Psoas muscle (tissue), 8 donors: ENCODE measurements around the gene RPS15. TPM values are rescaled to one million over a fixed set of nuclear protein-coding genes. Genes with fewer than 3 reads are reported as not detected.

ENCODE experiments used
- ATAC-seq, 4 donors: fragments of 200-7000 bp; cut with Tn5 transposase; one replicate each; pipeline ENCODE4 v1.9.1; 2020; ENCODE audit warnings: moderate library complexity in 3 of 4, mild to moderate bottlenecking in 2 of 4
- DNase-seq, 2 donors: peaks; one replicate each; pipeline ENCODE4 v3.0.0-alpha.2; 2020
- H3K27ac ChIP-seq: fragments of 200-600 bp; one replicate; pipeline ENCODE4 v1.8.0; 2022
- H3K27me3 ChIP-seq, 3 donors: fragments of 200-600 bp in 1 of 3; one replicate each; pipeline versions ENCODE4 v1.6.1 to v1.8.0; 2013 to 2022; ENCODE audit warnings: low read length in 2 of 3, mild to moderate bottlenecking in 2 of 3, moderate library complexity in 1 of 3; ENCODE audit not compliant: insufficient read depth in 3 of 3
- H3K36me3 ChIP-seq, 2 donors: fragments of 200-600 bp in 1 of 2; one replicate each; pipeline versions ENCODE4 v1.6.1 to v1.8.0; 2013 to 2022; ENCODE audit warnings: low read depth in 1 of 2, mild to moderate bottlenecking in 1 of 2, moderate library complexity in 1 of 2; ENCODE audit not compliant: insufficient read depth in 1 of 2
- H3K4me1 ChIP-seq: fragments of 200-600 bp; one replicate; pipeline ENCODE4 v1.8.0; 2022
- H3K4me3 ChIP-seq: fragments of 200-600 bp; one replicate; pipeline ENCODE4 v1.8.0; 2022; ENCODE audit warnings: mild to moderate bottlenecking
- H3K9me3 ChIP-seq: fragments of 200-600 bp; one replicate; pipeline ENCODE4 v1.8.0; 2022
- WGBS, 3 donors: extraction: QIAGEN DNeasy Blood & Tissue Kit; methylation state at CpG; one replicate each; pipeline versions ENCODE4 v1.1.6 to v1.1.7; 2013; 5-methylcytosine and 5-hydroxymethylcytosine counted together
- intact Hi-C, 2 donors: fragments of 100-400 bp; cut with DNase I; formaldehyde crosslinking; loops; one replicate each; pipeline versions ENCODE4 v1.11.0 to v1.14.2; 2022
- polyA plus RNA-seq, 3 donors: library from polyadenylated mRNA; stranded (reverse); fragments of 200-250 nt; gene quantifications; one replicate each; pipeline ENCODE4 v1.2.3, GENCODE V29; 2013
- total RNA-seq, 4 donors: library from RNA; stranded (reverse); fragmentation: NEBNext Ultra II Directional in 2 of 4; extraction: Animal tissue kit (Norgen Biotek cat#: 25700) in 2 of 4; gene quantifications; one replicate each; pipeline versions ENCODE4 v1.2.1 to v1.2.4, GENCODE V29; 2021 to 2023
- TF ChIP-seq, protein P1 (sequence below): fragments of 200-600 bp; IDR thresholded peaks from one replicate; pipeline ENCODE4 v1.8.0; 2022; ENCODE audit warnings: antibody characterized with exemption
- donor health status: healthy with polysubstance abuse.
- donor health status: DM: no; HTN: no; CAD: no; lungs with moderate emphysema.
- donor health status: Bipolar disorder and iron deficiency.
- donor health status: healthy.
- donor health status: DM: yes; HTN: yes; CAD: no.
- donor health status: DM: no; HTN: no; CAD: no.
- donor health status: DM: no; HTN: no; CAD: no.
- donor health status: DM: yes; HTN: yes; CAD: no.

RPS15 gene
- total and polyA plus RNA-seq, 7 donors: 697 to 4,077 (median 992) TPM

DNA sequence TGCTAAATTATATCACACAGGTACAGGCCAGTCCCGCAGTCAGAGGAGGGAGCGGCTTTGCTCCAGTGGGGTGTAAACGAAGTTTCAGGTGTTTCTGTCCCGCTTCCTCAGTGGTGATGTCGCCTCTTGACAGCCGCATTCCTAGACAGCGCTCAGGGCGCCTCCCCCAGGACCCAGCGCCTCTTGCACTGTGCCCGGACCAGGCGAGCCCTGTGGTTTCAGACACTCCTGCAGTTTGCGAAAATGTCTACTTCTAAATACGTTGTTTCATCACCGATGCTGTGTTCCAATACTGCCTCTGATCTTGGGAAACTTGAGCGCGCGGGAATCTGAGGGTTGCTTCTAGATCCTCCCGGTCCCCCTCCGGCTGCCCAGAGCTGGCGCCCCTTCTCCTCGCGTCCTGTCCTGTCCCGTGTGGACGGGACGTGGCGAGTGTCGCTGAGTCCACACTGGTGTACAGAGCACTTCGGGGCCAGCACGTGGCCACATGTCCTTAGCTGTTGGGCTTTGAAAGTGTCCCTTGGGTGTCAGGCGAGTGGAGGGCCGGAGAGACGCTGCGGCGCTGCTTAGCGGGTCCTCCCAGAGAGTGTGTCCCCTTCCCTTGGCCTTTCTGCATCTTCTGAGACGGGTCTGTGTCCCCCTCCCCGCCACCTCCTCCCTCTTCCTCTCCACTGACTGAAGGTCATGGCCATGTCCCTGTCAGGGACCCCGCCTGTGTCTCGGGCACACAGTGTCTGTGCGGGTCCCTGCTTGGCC, 14.6 kb upstream of the RPS15 start:
- Histone ChIP-seq H3K9me3 (no peaks in the 10 kb centered on the region), H3K4me1 (peaks cover 9% of the 10 kb centered on the region), H3K27ac (no peak overlapping the region), H3K4me3 (no peak overlapping the region), H3K27me3 (no peaks in the 10 kb centered on the region), H3K36me3 (peaks cover 4 to 91% of the 10 kb centered on the region in 2 donors)
- TF ChIP-seq, protein P1, sequence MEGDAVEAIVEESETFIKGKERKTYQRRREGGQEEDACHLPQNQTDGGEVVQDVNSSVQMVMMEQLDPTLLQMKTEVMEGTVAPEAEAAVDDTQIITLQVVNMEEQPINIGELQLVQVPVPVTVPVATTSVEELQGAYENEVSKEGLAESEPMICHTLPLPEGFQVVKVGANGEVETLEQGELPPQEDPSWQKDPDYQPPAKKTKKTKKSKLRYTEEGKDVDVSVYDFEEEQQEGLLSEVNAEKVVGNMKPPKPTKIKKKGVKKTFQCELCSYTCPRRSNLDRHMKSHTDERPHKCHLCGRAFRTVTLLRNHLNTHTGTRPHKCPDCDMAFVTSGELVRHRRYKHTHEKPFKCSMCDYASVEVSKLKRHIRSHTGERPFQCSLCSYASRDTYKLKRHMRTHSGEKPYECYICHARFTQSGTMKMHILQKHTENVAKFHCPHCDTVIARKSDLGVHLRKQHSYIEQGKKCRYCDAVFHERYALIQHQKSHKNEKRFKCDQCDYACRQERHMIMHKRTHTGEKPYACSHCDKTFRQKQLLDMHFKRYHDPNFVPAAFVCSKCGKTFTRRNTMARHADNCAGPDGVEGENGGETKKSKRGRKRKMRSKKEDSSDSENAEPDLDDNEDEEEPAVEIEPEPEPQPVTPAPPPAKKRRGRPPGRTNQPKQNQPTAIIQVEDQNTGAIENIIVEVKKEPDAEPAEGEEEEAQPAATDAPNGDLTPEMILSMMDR: no peak
- intact Hi-C loops: no loop called here
- 90 to 95% (median 92%) methylated on average over 39 to 40 of the region's 40 CpGs for WGBS, 3 donors
- no peak for ATAC-seq
- no peak for DNase-seq

- no peak for ATAC-seq
- Histone ChIP-seq H3K36me3 (peaks cover 10 to 91% of the 10 kb centered on the region in 2 donors), H3K27ac (no peak overlapping the region), H3K4me1 (peaks cover 2% of the 10 kb centered on the region), H3K9me3 (no peaks in the 10 kb centered on the region), H3K4me3 (no peak overlapping the region), H3K27me3 (no peaks in the 10 kb centered on the region)
- 86 to 89% (median 89%) methylated on average over 32 to 41 of the region's 42 CpGs for WGBS, 3 donors
- intact Hi-C loops: no loop called here
- DNase-seq: no peak
- TF ChIP-seq, protein P1: no peak
Measured at GRCh38 chr19:1424192-1424955, 13.8 kb upstream of the RPS15 start.

GRCh38 chr19:1425102-1425837, 12.9 kb upstream of the RPS15 start:
- WGBS, 3 donors: 84 to 87% (median 86%) methylated on average over 33 of the region's 33 CpGs
- Histone ChIP-seq H3K27me3 (no peaks in the 10 kb centered on the region), H3K36me3 (peaks cover 10 to 98% of the 10 kb centered on the region in 2 donors), H3K4me1 (no peaks in the 10 kb centered on the region), H3K9me3 (no peaks in the 10 kb centered on the region), H3K27ac (no peak overlapping the region), H3K4me3 (no peak overlapping the region)
- TF ChIP-seq, protein P1: no peak
- DNase-seq: no peak
- no peak for ATAC-seq
- intact Hi-C loops: no loop called here

- no peak for ATAC-seq
- H3K27ac ChIP-seq: no peak overlapping the region
- 84 to 91% (median 87%) methylated on average over 14 of the region's 14 CpGs for WGBS, 3 donors
- no peak for DNase-seq
- intact Hi-C loops: no loop called here
- H3K36me3 ChIP-seq: peaks cover 10 to 98% of the 10 kb centered on the region in 2 donors
- H3K4me1 ChIP-seq: no peaks in the 10 kb centered on the region
- H3K9me3 ChIP-seq: no peaks in the 10 kb centered on the region
- TF ChIP-seq, protein P1: no peak
- H3K4me3 ChIP-seq: no peak overlapping the region
- no peaks in the 10 kb centered on the region for H3K27me3 ChIP-seq
Measured at GRCh38 chr19:1425902-1426301, 12.3 kb upstream of the RPS15 start.
